GM18909 (cell line): Measurements from ENCODE around the gene C17orf50.

Experiments
- ATAC-seq: cut with Tn5 transposase; IDR thresholded peaks from one replicate; pipeline ENCODE4 v1.9.1; 2021; ENCODE audit warnings: mild to moderate bottlenecking; ENCODE audit not compliant: unreplicated experiment, poor library complexity

The C17orf50 gene

DNA sequence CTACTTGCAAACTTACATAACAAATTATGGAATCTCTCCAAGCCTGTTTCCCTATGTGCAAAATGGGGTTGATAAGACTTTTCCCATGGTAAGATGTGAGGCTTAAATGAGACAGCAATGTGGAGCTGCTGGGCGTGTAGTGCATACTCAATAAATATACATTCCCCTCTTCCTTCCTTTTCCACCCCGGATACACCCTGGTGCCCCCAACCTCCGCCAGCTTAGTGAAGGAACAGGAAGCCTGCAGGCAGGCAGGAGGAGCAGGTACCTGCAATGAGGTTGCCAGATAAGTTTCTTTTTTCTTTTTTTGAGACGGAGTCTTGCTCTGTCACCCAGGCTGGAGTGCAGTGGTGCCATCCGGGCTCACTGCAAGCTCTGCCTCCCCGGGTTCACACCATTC, 14.9 kb downstream of the C17orf50 start:
- ATAC-seq: no peak

DNA sequence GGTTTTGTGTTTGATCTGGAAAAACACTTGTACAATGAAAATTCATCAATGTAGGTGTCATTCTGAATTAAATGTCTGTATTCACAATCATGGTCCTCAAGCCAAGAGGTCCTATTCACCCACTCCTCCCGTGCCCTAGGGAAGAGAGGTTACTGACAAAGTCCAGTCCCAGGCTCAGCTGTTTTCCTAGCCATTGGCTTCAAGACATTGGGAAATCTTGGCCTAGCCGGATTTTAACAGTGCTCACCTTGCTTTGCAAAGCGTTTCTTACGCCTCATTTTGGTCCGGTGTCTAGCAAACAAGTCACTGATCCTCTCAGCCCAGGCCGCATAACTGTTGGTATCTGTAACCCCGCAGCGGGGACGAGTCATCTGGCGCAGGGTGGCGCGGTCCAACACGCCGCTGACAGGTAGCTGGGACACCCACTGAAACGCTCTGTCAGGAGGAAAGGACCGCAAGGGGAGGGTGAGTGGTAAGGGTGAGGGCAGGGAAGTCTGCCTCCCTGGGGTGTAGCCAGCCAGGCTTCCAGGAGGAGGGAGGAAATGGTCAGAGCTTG, 18.0 kb downstream of the C17orf50 start:
- ATAC-seq: no peak

DNA sequence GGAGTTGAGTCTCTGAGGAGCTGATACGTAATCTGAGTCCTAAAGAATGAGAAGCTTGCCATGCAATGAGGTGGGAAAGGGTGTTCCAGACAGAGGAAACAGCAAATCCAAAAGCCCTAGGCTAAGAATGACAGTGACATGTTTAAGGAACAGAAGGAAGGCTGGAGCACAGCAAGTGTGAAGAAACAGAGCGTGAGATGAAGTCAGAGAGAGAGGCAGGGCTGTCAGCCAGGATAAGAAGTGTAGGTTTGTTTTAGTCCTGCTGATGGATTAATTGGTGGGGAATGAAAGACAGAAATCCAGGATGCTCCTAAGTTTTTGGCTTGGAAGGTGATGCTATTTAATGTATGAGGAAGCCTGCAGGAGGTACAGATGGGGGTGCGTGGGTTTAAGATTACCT, 20.3 kb downstream of the C17orf50 start:
- no peak for ATAC-seq

DNA sequence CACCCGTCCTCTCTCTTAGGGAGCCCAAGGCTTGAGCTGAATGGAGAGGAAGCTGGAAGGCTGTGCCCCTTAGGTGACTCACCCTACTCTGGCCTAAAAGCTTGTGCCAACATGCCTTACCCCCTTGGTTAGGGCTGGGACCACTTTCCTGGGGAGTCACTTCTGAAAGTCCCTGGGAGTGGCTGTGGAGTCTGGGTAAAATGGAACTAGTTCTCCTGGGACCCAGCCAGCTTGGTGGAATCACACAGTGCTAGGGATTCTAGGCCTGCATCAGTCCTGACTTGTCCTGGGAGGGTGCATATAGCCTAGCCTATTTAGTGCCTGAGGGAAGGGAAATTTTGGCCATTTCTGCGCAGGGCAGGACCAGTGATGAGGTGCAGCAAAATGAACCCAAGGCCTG, 24.2 kb downstream of the C17orf50 start:
- ATAC-seq: no peak

DNA sequence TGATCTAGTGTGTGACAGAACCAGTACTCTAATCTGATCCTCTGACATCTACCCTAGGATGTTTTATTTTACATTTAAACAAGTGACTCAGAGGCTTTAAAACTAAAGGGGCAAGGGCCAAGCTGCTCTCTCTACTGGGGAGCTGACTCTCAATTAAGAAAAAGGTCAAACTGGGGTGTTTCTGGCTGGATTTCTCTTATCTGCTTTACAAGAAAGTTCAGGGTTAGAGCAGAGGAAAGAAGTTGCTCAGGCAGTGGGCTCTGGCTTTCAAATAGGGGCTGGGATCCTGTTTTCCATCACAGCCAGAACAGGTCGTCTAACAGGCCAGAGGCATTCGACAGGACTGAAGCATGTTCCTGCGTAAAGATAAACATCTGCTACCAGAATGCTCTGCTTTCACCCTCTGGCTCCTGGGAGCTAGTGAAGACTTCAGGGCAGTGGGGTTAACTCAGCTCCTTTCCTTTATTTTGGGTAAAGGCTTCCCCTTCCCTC, 26.3 kb downstream of the C17orf50 start:
- ATAC-seq: no peak

DNA sequence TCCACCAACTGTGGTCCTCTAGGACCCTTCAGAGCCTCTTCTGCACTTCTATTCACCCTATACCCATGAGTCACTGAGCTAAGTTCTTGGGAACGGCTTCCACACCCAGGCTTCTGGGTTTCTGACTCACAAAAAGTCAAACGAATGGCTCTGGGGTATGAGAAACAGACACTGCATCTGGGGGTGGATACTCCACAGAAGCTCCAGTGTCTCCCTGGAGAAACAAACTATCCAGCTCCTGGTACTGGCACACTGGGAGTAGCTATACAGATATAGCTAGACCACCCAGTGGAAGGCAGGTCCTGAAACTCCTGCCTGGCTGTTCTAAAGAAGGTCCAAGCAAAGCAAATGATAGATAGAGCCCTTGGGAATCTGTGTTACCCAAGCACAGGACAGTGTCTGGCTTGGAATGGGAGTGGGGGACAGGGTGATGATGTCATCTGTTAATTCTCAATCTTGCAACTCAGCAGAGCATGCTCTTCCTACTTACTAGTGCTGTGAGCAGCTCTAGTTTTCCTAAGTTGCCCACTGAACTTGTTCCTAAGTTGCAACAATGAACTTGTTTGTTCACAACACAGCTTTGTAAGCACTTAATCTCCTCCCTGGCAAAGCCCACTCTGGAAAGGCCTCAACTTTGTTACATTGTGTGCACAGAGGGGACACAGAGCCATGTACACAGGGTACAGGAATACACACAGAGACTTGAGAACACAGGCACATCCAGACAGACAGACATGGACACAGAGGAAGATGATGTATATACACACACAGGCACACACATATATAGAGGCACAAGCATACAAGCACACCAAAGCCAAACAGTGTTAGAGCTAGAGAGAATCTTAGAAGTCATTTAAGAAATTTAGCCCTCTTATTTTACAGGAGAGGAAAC, 28.0 kb downstream of the C17orf50 start:
- no peak for ATAC-seq

DNA sequence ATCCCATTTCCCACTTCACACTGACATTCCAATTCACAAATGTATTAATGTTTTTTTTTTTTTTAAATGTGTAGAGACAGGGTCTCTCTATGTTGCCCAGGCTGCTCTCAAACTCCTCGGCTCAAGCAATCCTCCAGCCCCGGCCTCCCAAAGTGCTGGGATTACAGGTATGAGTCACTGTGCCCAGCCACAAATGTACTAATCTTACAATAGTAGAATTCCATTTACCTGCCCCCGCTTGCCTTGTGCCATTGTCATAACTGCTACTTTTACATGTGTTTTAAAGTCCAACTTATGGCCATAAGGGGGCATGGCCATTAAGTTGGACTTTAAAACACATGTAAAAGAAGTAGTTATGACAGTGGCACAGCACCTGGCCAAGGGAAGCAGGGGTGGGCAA, 30.2 kb downstream of the C17orf50 start:
- ATAC-seq: no peak

DNA sequence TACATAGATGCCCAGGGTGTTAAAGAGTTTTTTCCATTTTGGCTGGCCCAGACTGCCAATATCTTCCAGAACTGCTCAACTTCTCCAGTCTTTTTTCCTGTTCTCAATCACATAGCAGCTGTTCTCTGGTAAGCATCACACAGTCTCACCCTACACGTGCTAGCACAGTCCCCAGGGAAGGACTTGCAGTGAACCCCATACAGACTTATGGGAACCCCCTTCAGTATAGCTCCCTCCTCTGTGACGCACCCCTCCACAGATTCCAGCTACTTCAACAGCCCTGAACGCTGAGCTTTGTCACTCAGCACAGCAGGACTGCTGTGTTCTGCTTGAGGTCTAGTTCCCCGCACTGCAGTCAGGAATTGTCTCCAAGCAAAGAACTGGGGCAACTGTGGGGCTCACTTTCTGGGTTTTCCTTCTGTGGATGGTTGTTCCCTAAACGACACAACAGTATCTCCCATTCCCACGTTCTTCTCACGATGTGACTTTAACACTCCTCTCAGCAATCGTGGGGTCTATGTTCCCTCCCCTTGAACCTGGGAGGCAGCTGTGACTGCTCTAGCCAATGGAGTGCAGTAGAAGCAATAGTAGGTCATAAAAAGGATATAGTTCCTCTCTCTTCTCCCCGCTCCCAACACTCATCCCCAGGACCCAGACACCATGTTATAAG, 31.1 kb downstream of the C17orf50 start:
- no peak for ATAC-seq

DNA sequence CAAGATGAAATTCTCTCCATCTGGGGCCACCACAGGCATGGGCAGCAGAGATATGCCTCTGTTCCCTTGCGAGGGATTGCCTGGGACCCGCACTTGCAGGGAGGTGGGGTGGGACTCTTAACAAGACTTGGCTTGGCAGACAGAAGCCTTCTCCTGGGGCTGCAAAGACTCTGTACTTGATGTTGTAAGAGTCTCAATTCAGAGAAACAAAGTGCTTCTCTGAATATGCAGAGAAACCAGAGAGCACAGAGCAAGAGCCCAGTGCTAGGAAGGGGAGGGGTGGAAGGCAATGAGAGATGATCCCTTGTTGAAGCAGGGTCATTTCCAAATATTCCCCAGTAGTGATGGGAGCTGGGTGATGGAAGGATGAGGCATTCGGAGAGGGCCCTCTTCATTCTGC, 32.6 kb downstream of the C17orf50 start:
- no peak for ATAC-seq

DNA sequence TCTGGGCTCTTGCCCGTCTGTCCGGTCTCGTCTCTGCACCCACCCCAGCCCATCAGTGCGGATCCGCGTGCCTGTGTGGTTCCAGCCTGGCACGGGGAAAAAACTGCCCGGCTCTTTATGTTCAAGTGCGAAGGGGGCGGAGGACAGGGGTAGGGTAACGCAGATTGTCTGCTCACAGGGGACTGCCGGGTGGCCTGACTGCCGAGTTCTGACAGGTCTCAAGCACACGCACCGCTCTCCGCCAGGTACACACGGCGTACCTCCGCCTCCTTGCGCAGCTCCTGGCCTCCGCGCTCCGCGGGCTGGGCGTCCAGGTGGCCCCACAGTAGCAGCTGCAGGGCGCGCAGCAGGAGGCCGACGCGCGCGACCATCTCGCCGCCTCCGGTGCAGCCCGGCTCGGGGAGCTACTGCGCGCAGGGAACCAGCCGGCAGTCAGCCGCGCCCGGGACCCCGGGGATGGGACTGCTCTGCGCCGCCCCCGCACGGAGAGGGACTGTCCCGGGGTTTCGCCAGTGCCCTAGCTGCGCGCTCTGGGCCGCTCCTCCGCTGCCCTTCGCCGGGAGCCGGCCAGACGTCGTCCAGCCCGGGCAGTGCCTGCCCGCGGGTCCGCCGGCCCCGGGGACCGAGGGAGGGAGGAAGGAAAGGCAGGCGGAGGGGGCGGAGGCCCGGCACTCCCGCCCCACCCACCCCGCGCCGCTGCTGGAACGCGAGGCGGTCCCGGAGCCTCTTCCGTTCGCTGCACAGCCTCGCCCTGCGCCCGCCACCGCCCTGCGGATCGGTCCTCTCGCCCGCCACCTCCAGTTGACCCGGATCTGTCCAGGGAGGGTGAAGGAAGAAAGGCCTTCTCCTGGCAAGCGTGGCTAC, 34.6 kb downstream of the C17orf50 start, which contains the start of gene MMP28:
TSS of gene MMP28 (minus strand) at position 635 of the 864 bp plus-strand sequence. CDS start at position 371, 264 bp downstream.
- no peak for ATAC-seq

DNA sequence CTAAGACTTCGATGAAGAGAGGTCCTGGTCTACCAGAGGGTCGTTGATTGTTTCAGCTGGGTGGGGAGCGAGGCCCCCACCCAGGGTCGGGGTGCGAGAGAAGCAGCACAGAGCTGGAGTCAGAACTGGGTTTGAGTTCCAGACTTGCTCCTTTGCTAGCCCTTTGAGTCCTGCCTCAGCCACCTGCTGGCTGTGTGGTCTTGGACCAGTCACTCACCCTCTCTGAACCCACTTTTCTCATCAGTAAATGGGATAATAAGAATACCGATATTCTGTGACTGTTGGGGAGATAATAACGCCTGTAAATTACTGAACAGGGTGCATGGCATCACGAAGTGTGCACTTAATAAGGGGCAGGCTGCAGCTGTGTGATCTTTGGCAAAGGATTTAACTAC, 35.2 kb downstream of the C17orf50 start:
- no peak for ATAC-seq

DNA sequence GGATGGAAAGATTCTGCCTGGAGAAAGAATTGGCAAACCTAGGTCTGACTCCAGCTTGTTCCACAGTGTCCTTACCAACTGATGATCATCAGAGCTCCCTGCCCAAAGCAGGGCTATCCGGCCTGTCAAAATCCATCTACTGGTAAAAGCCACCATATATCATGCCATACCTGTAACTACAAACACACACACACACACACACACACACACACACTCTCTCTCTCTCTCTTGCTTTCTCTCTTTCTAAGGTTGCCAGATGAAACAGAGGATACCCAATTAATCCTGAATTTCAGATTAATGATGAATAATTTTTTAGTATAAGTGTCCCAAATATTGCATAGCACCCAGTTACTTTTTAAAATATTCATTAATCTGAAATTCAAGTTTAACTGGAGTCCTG, 36.3 kb downstream of the C17orf50 start:
- no peak for ATAC-seq

DNA sequence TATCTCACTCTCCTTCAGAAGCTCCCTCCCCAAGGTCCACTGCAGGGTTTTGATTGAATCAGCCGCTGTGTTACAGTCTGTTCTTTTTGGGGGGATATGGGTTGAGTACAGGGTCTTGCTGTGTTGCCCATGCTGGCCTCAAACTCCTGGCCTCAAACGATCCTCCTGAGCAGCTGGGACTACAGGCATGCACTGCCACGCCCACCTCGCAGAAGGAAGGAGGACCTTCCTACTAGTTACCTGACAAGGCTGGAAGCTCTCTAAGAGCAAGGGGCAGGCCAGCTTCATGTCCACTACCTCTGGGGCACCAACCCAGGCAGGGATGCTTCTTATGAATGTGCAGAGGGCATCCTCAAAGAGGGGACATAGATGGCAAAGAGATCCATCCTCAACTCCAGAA, 36.7 kb downstream of the C17orf50 start:
- ATAC-seq: no peak

DNA sequence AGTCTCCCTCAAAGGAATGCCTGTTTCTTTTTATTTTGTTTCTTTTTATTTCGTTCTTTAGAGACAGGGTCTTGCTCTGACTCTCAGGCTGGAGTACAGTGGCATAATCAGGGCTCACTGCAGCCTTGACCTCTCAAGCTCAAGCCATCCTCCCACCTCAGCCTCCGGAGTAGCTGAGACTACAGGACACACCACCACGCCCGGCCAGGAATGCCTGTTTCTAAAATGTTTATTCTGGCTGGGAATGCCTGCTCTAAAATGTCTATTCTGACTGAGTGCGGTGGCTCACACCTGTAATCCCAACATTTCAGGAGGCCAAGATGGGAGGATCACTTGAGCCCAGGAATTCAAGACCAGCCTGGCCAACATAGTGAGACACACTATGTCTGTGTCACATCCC, 37.2 kb downstream of the C17orf50 start:
- no peak for ATAC-seq

DNA sequence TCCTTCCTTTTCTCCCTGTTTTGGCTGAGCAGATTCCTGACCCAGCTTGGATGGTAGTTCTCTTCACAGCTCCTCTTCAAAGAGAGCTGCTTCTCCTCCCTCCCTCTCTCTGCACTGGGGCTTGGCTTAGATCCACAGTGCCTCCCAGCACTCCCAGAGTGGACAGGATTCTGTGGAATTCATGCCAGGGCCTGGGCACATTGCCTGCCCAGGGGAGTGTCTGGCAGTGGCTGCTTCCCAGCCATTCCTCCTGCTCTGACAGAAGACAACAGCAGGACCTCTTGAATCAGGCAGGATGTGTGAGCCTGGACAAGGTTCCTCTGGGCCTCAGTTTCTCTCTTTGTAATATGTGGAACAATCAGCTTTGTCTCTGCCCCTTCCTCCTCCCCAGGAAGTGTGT, 39.3 kb downstream of the C17orf50 start:
- no peak for ATAC-seq

DNA sequence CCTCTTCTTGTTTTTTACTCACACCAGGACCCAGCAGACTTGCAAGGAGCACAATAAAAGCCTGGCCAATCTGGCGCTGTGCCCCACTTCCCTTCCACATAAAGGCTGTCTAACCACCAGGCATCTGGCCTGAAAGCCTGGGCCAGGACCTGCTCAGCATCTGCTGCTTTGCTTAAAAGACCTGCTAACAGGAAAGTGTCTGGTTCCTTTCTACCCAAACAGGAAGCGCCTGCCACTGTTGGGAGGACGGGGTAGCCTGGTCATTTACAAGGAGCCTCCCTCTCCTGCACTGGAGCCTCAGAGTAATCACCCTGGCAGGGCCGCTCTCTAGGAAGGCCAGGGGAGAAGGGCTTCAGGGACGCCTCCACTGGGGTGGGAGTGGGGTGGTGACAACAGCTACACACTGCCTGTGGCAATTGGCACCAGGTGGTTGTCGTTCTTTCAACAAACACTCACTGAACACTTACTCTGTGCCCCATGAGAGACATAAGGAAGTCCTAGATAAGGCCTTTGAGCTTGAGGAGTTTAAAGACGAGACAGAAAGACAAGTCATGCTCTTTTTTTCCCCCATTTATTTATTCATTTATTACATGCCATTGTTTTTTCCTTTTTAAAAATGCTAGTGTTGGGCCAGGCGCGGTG, 41.0 kb downstream of the C17orf50 start:
- no peak for ATAC-seq

DNA sequence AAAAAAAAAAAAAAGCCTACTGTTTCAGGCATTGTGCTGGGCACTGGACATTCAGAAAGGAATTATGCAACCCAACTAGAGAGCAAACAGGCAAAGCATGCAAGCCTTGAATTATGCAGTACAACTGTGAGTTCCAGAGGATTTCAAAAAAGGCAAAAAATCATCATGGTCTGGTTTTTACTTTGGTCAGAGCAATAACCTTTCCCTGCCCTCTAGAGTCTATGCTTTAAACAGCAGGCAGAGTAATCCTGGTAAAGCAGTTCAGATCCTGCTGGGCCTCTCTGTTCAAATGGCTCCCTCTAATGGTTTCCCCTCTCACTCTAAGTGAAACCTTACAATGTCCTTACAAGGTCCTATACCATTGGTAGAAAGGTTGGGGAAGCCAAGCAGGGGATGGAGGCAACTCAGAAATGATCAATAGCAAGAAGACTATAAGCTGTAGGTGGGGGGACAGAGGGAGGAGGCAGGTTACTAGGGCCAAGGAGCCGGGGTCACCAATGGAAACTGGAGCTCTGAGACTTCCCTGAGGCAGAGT, 44.0 kb downstream of the C17orf50 start:
- ATAC-seq: no peak

DNA sequence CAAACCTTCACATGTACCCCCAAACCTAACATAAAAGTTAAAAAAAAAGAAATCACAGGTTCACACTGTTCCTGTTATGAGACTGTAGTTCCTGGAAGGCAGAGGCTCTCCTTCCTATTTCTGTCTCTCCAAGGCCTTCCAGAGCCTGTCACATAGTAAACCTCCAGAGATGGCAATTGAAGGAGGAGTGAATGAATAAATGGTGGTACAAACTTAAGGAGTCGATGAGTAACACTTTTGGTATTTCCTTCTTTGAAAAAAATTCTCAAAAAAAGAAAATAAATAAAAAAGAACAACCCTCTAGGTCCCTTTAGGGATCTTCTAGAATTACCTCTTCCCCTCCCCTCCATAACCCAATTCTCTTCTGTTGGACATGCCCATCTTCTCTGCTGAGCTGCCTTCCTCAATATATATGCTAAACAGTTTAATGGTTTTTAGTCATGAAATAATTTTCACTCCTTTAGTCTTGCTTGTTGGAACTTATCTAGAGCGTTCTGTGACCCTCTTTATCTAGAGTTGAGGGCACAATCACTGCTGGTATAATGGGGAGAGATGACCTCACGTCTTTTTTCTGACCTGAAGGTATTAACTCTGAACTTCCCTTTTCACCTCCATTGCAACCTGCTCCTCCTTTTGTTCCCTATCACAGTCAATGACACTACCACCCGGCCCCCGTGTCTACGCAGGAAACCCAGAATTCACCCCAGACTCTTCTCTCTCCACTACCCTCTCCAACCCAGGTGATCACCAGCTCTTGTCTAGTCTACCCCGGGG, 46.9 kb downstream of the C17orf50 start:
- no peak for ATAC-seq
